Caki2 (cell line): ENCODE data around the gene MYMK. TPM values are rescaled to one million over a fixed set of nuclear protein-coding genes. Genes with fewer than 3 reads are reported as not detected.
"Not testable (repeated sequence)": the region's sequence is repeated elsewhere in the genome, so short reads cannot be mapped to it uniquely, and the experiment has no call there.

Source experiments
- DNase-seq: peaks from one replicate; pipeline ENCODE4 v3.0.0-alpha.2; 2015; ENCODE audit warnings: low read depth
- in situ Hi-C: cut with HindIII; loops from 2 replicates; pipeline ENCODE4 v1.10.0; 2016; ENCODE audit warnings: low sequenced_read_pairs, low pct_unique_long_range_greater_than_20kb, mixed read lengths
- total RNA-seq: library from RNA; depleted of rRNA; stranded (reverse); fragments of >200 nt; shearing (Covaris generic); gene quantifications from 2 replicates; pipeline ENCODE4 v1.2.3, GENCODE V29; 2014; ENCODE audit warnings: low replicate concordance; rRNA removed

The MYMK gene, protein sequence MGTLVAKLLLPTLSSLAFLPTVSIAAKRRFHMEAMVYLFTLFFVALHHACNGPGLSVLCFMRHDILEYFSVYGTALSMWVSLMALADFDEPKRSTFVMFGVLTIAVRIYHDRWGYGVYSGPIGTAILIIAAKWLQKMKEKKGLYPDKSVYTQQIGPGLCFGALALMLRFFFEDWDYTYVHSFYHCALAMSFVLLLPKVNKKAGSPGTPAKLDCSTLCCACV
- not detected in 2 replicates for total RNA-seq

DNA sequence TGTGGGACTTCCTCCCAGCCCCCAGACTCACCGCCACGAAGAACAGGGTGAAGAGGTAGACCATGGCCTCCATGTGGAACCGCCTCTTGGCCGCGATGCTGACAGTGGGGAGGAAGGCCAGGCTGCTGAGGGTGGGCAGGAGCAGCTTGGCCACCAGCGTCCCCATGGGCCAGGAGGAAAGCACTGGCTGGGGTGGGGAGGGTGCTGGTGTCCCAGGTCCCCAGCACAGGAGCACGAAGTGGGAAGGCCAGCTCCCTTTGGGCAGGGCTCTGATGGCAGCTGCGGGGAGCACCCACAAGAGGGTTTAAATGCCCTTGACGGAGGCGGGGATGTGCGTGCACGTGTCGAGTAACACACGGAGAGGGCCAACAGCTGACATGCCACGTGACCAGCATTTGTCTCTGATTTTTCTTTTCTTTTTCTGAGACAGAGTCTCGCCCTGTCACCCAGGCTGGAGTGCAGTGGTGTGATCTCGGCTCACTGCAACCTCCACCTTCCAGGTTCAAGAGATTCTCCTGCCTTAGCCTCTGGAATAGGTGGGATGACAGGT lies at the start of gene MYMK:
TSS of gene MYMK (minus strand) at position 281 of the 550 bp plus-strand sequence. CDS start at position 166, 115 bp downstream.
- DNase-seq = no peak

DNA sequence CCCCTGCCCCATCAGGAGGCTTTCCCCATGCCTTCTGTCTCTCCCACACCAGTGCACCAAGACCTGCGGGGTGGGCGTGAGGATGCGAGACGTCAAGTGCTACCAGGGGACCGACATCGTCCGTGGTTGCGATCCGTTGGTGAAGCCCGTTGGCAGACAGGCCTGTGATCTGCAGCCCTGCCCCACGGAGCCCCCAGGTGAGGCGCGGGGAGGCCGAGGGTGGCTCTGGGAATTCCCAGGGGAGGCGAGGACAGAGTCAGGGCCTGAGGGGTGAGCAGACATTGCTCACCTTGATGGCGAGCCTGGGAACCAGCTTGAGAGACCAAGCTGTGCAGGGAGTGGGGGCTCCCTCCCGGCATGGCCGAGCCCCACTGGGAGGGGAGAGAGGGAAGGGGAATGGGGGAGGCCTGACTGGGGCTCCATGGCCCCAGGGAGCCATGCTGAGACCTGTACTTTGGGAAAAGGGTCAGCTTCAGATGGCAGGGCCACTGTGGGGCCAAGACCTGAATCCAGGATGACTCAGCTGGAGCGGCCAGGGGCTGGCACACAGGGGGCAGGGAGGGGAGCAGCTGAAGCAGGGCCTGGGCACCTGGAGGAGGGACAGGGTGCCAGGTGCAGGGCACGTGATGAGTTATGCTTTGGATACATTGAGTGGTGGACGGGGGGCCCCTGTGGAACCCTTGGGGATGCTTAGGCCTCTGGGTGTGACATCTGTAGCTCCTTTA lies 49.2 kb upstream of the MYMK start:
- in situ Hi-C loops = no loop called here
- DNase-seq = no peak

More for the DNA sequence above, at the start of gene MYMK:
- in situ Hi-C loops = no loop called here

DNA sequence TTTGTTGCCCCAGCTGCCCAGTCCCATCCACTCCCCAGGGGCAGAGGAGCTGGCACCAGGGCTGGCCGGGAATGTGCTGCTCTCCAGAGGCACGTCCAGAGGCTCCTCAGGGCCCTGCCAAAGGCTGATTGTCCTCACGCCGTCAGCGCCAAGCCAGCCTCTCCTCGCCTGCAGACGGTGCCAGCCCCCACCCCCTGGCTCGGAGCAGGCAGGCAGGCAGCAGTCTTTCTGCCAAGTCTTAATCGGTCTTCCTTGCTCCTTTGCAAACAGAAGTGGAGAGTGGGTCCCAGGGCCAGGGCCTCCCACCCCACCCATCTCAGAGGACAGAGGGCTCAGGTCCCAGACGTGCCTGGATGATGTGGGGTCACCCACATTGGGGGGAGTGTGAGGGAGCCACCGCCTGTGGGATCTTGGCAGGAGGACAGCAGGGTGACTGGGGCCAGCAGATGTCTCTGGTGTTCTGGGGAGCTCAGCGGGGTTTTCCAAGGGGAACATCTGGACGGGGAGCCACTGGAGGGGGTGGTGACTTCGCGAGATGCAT lies 48.1 kb upstream of the MYMK start:
- in situ Hi-C loops = no loop called here
- DNase-seq = no peak

DNA sequence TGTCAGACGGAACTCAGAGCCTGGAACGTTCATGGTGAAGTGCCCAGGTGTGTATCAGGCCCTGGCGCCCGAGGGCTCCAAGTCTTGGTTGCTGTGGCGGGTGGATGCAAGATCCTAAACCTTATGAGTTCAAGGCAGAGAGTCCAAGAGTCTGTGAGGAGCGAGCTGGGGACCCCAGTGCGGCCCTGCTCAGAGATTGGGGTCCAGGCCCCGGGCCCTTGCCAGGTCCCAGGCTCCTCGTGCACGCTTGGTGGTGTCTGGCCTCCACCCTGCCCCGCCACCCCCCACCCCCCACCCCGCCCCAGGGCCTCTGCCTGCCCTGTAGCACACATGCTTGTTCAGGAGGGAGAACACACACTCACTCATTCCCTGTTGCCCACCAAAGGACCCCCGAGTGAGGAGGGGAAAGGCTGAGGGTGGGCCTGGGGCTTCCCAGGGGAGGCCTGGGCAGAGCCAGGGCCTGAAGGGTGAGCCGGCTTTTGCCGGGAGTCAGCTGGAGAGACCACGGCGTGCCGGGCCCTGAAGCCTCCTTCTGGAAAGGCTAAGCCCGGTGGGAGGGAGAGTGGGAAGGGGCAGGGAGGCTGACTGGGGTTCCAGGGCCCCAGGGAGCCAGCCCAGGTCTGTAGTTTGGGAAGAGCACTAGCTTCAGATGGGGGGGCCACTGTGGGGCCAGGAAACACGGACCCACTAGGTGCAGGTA lies 47.3 kb upstream of the MYMK start:
- in situ Hi-C loops = no loop called here
- DNase-seq = no peak

DNA sequence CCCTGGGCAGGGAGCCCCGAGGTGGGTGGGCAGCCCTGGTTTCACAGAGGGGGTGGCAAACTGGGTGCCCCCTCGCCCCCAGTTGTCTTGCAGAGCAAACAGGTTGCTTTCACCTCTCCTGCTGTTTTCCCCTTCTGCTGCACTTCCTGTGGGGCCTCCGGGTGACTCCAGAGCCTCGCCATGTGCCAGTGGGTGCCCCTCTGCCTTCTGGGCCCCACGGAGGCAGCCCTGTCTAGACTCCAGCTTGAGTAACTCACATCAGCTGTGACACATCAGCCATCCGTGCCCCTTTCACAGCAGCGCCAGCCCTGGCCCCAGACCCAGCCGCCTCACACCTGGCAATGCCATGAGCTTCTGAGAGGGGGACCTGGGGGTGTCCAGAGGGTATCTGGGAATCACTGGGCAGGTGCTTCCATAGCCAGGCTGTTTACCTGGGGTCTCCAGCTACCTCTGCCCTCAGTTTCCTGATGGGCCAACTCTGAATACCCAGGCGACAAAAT lies 46.7 kb upstream of the MYMK start:
- in situ Hi-C loops = no loop called here
- DNase-seq = no peak

DNA sequence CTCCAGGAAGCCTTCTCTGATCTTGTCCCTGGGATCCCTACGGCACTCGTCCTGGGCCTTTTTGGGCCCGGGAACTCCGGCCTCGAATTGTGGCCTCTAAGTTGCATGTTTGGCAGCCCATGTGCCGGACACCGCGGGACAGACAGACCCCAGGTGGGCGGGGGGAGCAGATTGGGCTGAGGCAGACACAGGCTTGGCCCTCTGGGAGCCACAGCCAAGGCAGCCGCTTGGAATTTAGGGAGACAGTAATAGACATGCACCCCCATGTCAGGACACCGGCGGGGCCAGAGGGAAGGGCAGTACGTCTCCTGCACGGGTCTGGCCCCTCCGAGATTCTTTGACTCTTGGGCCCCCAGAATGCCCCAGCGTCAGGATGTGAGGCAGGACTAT lies 45.9 kb upstream of the MYMK start:
- in situ Hi-C loops = no loop called here
- DNase-seq = no peak

DNA sequence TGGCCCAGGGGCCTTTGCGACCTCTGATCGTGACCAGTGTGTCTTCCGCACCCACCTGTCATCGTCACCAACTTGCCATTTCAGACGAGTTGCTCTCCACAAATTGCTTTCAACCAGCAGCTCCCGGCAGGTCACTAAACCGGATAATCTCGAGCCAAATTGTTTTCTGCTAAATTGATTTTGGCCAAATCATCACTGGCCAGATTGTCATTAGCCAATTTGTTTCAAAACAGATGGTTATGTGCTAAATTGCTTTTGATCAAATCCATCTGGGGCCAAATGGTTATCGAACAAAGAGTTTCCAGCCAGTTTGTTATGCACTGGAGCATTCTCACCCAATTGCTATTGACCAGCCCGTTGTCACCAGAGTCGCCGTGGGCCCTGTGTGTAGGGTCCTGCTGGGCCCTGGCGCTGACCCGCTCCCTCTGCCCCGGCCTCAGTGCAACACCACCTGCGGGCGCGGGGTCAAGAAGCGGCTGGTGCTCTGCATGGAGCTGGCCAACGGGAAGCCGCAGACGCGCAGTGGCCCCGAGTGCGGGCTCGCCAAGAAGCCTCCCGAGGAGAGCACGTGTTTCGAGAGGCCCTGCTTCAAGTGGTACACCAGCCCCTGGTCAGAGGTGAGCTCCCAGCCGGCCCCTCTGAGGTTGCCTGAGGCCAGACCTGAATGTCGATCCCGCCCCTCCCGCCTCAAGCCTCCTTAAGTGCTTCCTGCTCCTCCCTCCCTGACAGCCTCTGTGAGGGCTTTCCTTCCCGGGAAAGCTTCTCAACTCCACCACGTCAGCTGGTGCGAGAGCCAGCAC lies 45.3 kb upstream of the MYMK start:
- DNase-seq = no peak

DNA sequence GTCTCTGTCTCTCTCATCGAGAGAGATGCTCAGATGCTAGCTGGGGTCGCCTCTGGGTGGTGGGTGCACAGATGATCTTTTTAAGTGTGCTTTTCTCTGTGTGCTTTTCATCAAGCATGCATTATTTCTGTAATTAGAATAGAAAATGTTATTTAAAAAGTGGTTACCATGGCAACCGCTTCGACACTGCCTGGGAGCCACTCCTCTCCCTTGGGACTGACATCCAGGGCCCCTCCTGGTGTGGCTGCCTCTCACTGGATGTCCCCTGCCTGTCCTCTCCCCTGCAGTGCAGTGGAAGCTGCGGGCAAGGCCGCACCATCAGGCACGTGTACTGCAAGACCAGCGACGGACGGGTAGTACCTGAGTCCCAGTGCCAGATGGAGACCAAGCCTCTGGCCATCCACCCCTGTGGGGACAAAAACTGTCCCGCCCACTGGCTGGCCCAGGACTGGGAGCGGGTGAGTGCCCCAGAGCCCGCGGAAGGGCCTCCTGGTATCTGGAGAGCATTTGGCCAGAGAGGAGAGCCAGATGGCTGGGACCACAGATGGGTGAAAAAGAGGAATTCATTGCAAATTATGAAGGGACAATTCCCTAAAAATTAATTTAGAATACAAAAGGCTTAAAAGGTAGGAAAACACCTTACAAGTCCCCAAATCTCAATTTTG lies 44.5 kb upstream of the MYMK start:
- in situ Hi-C loops = no loop called here
- no peak for DNase-seq

More for the DNA sequence above, 45.3 kb upstream of the MYMK start:
- in situ Hi-C loops = no loop called here

DNA sequence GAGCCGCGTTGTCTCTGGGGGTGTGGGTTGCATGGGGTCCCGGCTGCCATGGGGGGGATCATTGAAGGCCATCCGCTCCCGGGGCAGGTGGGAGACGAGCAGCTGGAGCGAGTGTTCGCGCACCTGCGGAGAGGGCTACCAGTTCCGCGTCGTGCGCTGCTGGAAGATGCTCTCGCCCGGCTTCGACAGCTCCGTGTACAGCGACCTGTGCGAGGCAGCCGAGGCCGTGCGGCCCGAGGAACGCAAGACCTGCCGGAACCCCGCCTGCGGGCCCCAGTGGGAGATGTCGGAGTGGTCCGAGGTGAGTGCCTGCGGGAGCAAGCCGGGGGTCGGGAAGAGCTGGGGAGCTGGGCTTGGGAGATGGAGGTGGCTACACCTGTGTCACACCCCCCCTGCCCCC lies 43.4 kb upstream of the MYMK start:
- in situ Hi-C loops = no loop called here
- no peak for DNase-seq

DNA sequence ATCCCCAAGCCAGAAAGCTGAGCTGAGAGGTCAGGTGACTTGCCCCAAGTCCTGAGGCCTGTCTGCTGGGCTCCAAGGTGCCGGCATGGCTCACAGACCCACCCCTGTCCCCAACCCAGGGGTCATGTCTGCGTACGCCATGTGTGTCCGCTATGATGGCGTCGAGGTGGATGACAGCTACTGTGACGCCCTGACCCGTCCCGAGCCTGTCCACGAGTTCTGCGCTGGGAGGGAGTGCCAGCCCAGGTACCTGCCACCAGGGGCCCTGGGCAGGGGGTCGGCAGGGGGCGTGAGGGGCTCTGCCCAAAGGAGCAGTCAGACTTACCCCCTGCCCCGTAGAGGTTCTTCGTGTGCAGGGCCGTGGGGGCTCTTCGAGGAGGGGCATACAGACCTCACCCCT lies 42.1 kb upstream of the MYMK start:
- no peak for DNase-seq
- in situ Hi-C loops = no loop called here

DNA sequence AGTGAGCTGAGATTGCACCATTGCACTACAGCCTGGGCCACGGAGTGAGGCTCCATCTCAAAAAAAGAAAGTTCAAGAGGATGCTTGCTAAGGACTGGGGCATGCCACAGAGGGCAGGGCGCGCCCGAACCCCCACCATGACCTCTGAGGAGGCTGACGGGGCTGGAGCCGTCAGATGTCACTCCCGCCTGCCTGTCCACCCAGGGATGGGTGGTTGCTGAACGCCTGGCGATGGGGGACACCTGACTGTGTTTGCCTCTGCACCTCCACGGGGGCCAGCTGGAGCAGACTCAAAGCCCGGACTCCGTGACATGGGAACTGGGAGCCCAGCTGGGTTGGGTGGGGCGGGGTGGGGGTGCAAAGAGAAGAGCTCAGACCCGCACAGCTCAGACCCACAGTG lies 41.6 kb upstream of the MYMK start:
- in situ Hi-C loops = no loop called here
- no peak for DNase-seq

DNA sequence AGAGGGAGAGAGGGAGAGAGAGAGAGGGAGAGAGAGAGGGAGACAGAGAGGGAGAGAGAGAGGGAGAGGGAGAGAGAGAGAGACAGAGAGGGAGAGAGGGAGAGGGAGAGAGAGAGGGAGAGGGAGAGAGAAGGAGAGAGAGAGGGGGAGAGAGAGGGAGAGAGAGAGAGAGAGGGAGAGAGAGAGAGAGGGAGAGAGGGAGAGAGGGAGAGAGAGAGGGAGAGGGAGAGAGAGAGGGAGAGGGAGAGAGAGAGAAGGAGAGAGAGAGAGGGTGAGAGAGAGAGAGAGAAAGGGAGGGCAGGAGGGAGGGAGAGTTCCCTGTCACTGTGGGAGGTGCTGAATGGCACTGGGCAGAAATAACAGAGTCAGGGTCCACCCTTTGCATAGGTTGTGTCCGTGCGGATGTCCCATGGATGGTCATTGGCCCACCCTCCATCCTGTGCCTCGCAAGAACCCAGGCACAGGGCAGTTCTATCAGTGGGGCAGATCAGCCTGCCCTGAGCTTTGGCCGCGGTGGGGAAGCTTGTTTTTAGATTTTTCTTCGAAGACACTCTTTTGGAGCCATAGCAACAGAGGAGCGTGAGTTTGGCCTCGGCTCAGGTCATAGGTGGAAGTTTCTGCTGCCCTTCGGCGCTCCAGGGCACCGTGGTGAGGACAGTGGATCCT lies 39.8 kb upstream of the MYMK start:
- no peak for DNase-seq
- in situ Hi-C loops = no loop called here

DNA sequence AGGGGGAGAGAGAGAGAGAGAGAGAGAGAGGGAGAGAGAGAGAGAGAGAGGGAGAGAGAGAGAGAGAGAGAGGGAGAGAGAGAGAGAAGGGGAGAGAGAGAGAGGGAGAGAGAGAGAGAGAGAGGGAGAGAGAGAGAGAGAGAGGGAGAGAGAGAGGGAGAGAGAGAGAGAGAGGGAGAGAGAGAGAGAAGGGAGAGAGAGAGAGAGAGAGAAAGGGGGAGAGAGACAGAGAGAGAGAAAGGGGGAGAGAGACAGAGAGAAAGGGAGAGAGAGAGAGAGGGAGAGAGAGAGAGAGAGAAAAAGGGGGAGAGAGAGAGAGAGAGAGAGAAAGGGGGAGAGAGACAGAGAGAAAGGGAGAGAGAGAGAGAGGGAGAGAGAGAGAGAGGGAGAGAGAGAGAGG lies 39.1 kb upstream of the MYMK start:
- DNase-seq, in situ Hi-C loops: not testable (repeated sequence)

DNA sequence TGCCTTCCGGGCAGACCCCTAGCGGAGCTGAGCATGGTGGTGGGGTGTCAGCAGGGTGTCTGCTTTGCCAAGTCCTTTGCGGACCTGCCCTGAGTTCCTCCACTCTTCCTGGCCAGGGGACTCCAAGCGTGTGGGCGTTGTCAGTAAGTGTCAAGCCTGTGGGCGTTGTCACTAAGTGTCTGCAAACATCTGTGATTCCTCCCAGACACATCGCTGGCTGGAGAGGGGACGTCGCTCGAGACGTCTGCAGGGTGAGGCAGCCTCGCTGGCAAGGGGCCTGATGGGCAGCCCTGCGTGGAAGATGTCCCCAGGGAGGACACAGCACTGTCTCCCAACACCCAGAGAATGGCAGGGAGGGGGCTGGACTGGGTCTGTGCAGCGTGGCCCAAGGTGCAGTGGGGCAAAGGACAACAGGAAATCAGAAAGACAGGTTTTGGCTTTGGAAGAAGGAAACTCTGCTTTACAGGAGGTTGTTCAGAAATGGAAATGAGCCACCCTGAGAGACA lies 38.6 kb upstream of the MYMK start:
- DNase-seq = no peak
- in situ Hi-C loops = no loop called here

DNA sequence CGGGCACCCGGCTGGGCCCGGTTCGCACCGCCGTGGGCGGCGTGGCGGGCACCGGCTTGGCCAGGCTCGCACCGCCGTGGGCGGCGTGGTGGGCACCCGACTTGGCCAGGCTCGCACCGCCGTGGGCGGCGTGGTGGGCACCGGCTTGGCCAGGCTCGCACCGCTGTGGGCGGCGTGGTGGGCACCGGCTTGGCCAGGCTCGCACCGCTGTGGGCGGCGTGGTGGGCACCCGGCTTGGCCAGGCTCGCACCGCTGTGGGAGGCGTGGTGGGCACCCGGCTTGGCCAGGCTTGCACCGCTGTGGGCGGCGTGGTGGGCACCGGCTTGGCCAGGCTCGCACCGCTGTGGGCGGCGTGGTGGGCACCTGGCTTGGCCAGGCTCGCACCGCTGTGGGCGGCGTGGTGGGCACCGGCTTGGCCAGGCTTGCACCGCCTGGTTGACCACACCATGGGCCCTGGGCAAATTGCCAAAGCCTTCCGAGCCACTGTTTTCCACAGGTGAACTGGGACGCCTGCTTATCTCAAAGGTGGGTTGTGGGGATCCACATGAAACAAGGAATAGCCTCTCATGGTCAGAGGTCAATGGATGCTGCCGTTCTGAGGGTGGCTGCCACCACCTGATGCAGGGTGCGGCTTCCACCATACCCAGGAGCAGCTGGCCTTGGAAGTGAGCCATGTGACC lies 38.0 kb upstream of the MYMK start:
- no peak for DNase-seq
- in situ Hi-C loops = no loop called here

DNA sequence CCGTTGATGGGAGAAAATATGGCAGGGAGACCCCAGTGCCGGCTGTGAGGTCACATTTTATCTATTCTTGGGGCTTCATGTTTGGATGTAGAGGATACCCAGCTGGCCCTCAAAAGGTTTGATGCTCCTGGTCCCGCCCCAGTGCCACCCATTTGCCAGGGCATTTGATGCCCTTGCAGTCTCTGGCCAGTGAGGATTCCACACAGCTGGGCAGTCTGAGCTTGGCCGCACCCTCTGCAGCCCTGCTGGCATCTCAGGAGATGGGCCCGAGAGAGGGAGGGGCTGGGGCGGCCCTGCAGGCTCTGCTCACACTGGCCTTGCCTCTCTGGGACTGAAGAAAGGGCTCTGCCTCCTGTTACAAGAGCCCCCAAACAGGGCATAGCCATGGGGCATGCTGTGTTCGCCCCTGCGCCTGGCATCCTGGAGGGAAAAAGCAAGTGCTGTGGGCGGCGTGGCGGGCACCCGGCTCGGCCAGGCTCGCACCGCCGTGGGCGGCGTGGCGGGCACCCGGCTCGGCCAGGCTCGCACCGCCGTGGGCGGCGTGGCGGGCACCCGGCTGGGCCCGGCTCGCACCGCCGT lies 37.3 kb upstream of the MYMK start:
- in situ Hi-C loops = no loop called here
- DNase-seq = no peak
